ENCODE data around the gene SLIT1. TPM values are rescaled to one million over a fixed set of nuclear protein-coding genes. Genes with fewer than 3 reads are reported as not detected.
"Not testable (repeated sequence)": the region's sequence is repeated elsewhere in the genome, so short reads cannot be mapped to it uniquely, and the experiment has no call there.

Gene SLIT1
- total RNA-seq, 1 donor from 2014 or later: 10.6 TPM

- no peak overlapping the region for H3K27ac Mint-ChIP-seq (ENCODE audit: unreplicated experiment)
- H3K36me3 Mint-ChIP-seq (ENCODE audit: low read depth): no peaks in the 10 kb centered on the region
- peaks cover 37% of the 10 kb centered on the region for H3K27me3 Mint-ChIP-seq (ENCODE audit: low read depth)
- DNase-seq (ENCODE audit: low read depth, low spot score): no peak
- H3K9me3 Mint-ChIP-seq: no peaks in the 10 kb centered on the region
- peaks cover 15% of the 10 kb centered on the region for H3K4me1 Mint-ChIP-seq
- no peak overlapping the region for H3K4me3 Mint-ChIP-seq
- no peak for TF ChIP-seq CTCF (conservative IDR thresholded peaks at IDR 0.05)
Observed at GRCh38 chr10:97034301-97034700, 151.5 kb downstream of the SLIT1 start.

- H3K36me3 Mint-ChIP-seq (ENCODE audit: low read depth); H3K27ac Mint-ChIP-seq (ENCODE audit: unreplicated experiment); H3K4me3 Mint-ChIP-seq; DNase-seq (ENCODE audit: low read depth, low spot score); H3K9me3 Mint-ChIP-seq: not testable (repeated sequence)
- Mint-ChIP-seq H3K4me1 (peaks cover 10% of the 10 kb centered on the region), H3K27me3 (ENCODE audit: low read depth) (peaks cover 37% of the 10 kb centered on the region)
Observed at GRCh38 chr10:97033841-97034240, 151.9 kb downstream of the SLIT1 start.

- Mint-ChIP-seq H3K27me3 (ENCODE audit: low read depth) (peaks cover 46% of the 10 kb centered on the region), H3K9me3 (no peaks in the 10 kb centered on the region), H3K4me3 (no peak overlapping the region), H3K27ac (ENCODE audit: unreplicated experiment) (no peak overlapping the region), H3K4me1 (peaks cover 9% of the 10 kb centered on the region), H3K36me3 (ENCODE audit: low read depth) (no peaks in the 10 kb centered on the region)
- no peak for DNase-seq (ENCODE audit: low read depth, low spot score)
- no peak for TF ChIP-seq CTCF (conservative IDR thresholded peaks at IDR 0.05)
Observed at GRCh38 chr10:97032624-97033023, 153.1 kb downstream of the SLIT1 start.

GRCh38 chr10:97031459-97031858 lies 154.3 kb downstream of the SLIT1 start:
- Mint-ChIP-seq H3K4me3 (no peak overlapping the region), H3K9me3 (no peaks in the 10 kb centered on the region), H3K36me3 (ENCODE audit: low read depth) (no peaks in the 10 kb centered on the region), H3K4me1 (no peaks in the 10 kb centered on the region), H3K27ac (ENCODE audit: unreplicated experiment) (no peak overlapping the region), H3K27me3 (ENCODE audit: low read depth) (peaks cover 52% of the 10 kb centered on the region)
- DNase-seq (ENCODE audit: low read depth, low spot score): no peak
- no peak for TF ChIP-seq CTCF (conservative IDR thresholded peaks at IDR 0.05)

GRCh38 chr10:97030894-97031293 lies 154.9 kb downstream of the SLIT1 start:
- H3K27ac Mint-ChIP-seq (ENCODE audit: unreplicated experiment): no peak overlapping the region
- DNase-seq (ENCODE audit: low read depth, low spot score): no peak
- peaks cover 50% of the 10 kb centered on the region for H3K27me3 Mint-ChIP-seq (ENCODE audit: low read depth)
- H3K9me3 Mint-ChIP-seq: no peaks in the 10 kb centered on the region
- no peak for TF ChIP-seq CTCF (conservative IDR thresholded peaks at IDR 0.05)
- no peaks in the 10 kb centered on the region for H3K4me1 Mint-ChIP-seq
- H3K4me3 Mint-ChIP-seq: no peak overlapping the region
- no peaks in the 10 kb centered on the region for H3K36me3 Mint-ChIP-seq (ENCODE audit: low read depth)

- H3K9me3 Mint-ChIP-seq: no peaks in the 10 kb centered on the region
- TF ChIP-seq CTCF (conservative IDR thresholded peaks at IDR 0.05): no peak
- no peak for DNase-seq (ENCODE audit: low read depth, low spot score)
- no peak overlapping the region for H3K4me3 Mint-ChIP-seq
- H3K36me3 Mint-ChIP-seq (ENCODE audit: low read depth): no peaks in the 10 kb centered on the region
- no peaks in the 10 kb centered on the region for H3K4me1 Mint-ChIP-seq
- peaks cover 50% of the 10 kb centered on the region for H3K27me3 Mint-ChIP-seq (ENCODE audit: low read depth)
- no peak overlapping the region for H3K27ac Mint-ChIP-seq (ENCODE audit: unreplicated experiment)
Observed at GRCh38 chr10:97029271-97029670, 156.5 kb downstream of the SLIT1 start.

Data from neural crest cell (in vitro differentiated cells).